ENCODE measurements around the gene ASTN2.

The ASTN2 gene

GRCh38 chr9:117164512-117164911 lies 250.3 kb downstream of the ASTN2 start:
- no peak for DNase-seq (ENCODE audit: low spot score)

- DNase-seq (ENCODE audit: low spot score) = no peak
Observed at GRCh38 chr9:117160254-117160653, 254.6 kb downstream of the ASTN2 start.

DNA sequence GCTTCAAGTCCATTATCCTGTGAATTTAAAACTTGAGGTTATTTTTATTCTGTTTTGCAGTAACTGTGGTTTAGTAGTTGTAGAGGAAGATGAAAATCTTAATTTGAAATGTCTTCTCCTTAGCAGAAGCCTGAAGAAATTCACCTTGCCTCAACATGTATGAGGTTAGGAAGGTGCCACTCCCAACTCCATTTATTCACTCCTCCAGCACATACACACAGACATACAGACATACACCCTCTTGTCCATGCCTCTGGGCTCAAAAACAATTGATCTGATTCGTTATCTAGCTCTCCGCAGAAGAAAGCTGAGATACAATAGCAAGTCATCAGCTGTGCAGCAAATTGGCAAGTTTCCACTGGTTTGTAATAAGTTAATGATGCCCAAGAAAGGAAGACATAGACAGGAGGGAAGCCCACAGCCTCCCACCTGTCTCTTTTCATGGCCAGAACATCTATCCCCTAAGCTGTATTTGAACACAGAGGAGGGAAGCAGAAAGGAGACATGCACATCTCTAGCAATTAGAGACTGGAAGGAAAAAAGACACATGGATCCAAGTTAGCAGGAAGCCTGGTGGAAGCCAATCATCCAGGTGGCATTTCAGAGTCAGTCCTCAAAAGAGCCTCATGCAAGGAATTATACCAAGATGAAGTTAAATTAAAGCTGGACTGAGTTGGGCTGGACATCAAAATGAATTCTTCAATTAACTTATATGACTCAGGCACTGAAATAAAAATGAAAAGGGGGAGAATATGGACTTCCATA lies 257.9 kb downstream of the ASTN2 start:
- DNase-seq (ENCODE audit: low spot score) = no peak

- no peak for DNase-seq (ENCODE audit: low spot score)
Observed at GRCh38 chr9:117156144-117156688, 258.6 kb downstream of the ASTN2 start.

GRCh38 chr9:117153021-117153420 lies 261.8 kb downstream of the ASTN2 start:
- DNase-seq (ENCODE audit: low spot score) = no peak

DNA sequence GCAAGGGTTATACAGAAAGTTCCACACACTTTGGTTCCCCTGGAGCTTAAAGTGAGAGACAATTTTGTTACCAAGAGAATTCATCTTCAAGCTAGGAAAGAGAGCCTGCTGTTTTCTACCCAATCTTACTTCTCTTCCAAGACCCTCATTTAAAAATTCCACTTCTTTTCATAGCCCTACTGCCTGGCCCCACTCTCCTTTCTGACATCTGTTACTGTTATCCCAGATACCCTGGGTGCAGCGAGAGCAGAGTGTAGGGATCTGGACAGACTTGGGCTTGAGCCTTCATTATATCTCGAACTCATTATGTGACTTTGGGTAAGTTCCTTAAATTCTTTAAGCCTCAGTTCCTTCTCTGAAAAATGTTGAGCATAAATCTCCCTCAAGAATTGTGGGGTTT lies 263.1 kb downstream of the ASTN2 start:
- DNase-seq (ENCODE audit: low spot score) = no peak

DNA sequence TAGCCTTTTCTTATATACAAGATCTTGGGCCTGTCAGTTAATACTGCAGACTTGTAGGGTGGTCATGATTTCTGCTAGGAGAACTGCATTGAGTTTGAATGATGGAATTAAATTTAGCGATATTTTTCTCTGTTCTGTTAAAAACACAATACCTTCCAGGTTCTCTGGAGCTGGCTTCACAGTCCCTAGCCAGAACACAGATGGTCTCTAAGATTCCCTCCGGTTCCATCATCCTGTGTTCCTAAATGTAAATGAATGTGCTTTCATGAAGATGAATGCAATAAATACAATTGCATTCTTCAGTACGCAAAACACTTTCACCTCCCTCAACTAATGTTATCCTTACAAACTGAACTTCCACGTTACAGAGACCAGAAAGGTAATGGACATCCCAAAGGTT lies 264.9 kb downstream of the ASTN2 start:
- DNase-seq (ENCODE audit: low spot score) = no peak

DNA sequence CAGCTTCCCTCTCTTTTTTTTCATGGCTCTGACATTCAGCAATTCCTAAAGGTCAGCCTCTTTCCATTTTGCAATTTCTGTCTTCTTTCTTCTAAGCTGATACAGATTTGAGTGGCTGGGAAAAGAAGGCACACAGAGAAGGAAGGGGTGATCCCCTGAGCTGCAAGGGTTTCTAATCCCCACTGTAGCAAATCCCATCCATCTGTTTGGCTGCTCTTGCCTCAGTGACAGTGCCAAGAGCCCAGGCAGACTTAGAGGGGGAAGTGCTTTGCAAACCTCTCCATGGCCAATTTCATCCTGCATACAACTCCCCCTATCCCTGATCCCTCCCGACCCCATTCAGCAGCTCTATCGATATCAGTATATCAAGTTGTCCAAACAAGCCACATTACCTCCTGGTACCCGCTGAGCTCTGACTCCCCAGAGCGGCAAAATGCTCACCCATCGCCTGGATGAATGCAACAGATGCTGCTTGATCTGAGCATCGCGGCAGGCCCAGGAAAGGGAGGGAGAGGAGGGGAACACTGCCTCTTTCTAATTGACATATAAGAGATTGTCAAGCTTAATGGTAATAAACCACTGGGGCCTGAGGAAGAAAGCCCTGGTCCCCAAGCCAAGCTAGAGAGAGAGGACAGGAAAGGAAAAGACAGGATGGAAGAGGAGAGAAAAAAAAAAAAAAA lies 268.9 kb downstream of the ASTN2 start:
- DNase-seq (ENCODE audit: low spot score) = no peak

DNA sequence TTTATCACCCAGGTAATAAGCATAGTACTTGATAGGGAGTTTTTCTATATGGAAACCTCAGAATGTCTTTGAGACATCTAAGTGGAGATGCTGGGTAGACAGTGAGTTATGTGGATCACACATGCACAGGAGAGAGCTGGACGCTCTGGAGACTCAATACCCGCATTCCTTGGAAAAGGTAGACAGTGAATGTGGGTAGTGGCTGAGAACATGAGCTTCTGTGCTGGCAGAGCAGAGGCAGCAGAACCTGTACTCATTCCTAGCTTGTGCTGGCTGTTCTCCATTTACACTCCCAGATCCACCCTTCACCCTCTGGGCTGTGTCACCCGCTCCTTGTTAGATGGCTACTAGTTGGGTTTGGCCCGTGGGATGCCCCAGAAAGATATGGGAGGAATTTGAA lies 269.8 kb downstream of the ASTN2 start:
- no peak for DNase-seq (ENCODE audit: low spot score)

DNA sequence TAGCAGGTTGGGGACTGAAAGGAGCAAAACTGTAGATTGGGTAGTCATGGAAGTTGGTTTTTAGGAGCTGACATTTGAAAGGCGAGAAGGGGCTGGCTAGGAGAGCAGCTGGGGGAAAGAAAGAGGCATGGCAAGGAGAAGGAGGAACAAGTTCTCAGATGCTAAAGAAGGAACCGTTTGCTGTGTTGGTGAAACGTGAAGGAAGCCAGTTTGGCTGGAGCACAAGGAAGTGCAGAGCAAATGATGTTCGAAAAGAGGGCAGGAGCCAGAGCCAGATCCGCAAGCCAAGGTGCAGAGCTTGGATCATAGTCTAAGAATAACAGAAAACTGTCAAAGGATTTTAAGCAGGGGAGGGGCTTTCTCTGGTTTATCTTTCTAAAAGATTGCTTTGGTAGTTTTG lies 276.6 kb downstream of the ASTN2 start:
- DNase-seq (ENCODE audit: low spot score) = no peak

- DNase-seq (ENCODE audit: low spot score) = no peak
Observed at GRCh38 chr9:117136461-117136860, 278.4 kb downstream of the ASTN2 start.

- DNase-seq (ENCODE audit: low spot score) = no peak
Observed at GRCh38 chr9:117135501-117136098, 279.3 kb downstream of the ASTN2 start.

- no peak for DNase-seq (ENCODE audit: low spot score)
Observed at GRCh38 chr9:117134826-117135500, 279.9 kb downstream of the ASTN2 start.

DNA sequence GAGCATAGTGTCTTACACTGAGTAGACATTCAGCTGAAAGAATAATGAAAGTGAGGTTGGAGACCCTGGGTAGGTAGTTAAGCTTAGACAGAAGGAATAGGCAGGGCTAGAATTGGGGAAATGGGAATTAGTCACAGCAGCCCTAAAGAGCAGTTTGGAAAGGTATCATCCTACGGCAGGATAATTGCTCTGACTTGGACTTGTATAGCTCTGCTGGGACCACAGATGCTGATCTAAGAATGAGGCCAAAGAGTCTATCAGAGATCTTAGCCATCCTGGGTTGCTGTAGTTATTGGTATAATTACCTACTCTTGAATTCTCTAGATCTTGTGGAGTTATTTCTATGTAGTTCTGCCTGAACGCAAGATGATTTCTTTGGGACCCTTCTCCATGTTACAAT lies 288.0 kb downstream of the ASTN2 start:
- no peak for DNase-seq (ENCODE audit: low spot score)

- DNase-seq (ENCODE audit: low spot score) = no peak
Observed at GRCh38 chr9:117125531-117125930, 289.3 kb downstream of the ASTN2 start.

- DNase-seq (ENCODE audit: low spot score) = no peak
Observed at GRCh38 chr9:117123729-117124128, 291.1 kb downstream of the ASTN2 start.

- no peak for DNase-seq (ENCODE audit: low spot score)
Observed at GRCh38 chr9:117122953-117123352, 291.9 kb downstream of the ASTN2 start.

- no peak for DNase-seq (ENCODE audit: low spot score)
Observed at GRCh38 chr9:117122102-117122501, 292.8 kb downstream of the ASTN2 start.

DNA sequence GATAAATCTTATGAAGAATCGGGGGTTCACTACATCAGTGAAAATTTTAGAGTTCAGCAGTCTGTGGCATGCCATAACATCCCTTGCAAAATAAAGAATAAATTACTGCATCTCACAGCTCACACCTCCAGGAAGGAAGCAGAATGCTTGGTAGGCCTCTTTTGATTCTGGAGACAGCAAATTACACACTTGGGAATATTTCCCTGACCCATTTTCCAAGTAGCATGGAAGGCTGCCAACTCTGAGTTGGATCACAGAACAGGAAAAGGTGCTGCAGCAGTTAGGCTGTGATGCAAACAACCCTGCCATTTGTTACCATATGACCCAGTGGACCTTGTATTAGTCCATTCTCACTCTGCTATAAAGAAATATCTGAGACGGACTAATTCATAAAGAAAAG lies 293.5 kb downstream of the ASTN2 start:
- no peak for DNase-seq (ENCODE audit: low spot score)

DNA sequence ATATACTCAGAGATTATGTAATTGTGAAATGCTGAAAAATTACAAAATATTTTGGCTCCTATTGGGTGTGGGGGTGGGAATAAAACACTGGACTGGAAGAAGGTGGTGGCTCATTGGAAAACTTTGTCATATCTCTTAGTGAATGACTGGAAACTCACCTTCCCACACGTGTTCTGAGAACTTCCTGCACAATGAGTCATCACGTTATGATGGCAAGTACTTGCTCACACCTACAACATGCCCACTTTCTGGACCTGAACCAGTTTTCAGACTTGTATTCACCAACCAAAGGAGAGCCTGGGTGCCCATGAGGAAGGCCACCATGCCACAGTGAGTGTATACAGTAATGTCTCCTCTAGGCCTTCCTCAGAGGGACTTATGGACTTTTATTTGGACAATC lies 294.8 kb downstream of the ASTN2 start:
- no peak for DNase-seq (ENCODE audit: low spot score)

GRCh38 chr9:117116084-117116483 lies 298.8 kb downstream of the ASTN2 start:
- no peak for DNase-seq (ENCODE audit: low spot score)

DNA sequence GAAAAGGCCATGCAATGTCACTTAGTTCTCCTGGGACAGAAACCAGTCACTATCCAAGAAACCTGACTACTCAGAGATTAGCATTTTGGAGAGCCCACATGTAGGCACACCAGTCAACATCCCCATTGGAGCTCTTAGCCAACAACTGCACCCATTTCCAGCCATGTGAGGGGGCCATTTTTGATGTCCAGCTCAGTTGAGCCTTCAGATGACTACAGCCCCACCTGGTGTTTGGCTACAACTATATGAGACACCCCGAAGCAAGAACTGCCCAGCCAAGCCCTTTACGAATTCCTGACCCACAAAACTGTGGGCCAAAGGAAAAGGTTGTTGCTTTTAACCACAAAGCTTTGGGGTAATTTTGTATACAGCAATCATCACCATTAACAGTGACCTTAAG lies 300.1 kb downstream of the ASTN2 start:
- DNase-seq (ENCODE audit: low spot score) = no peak

Data from AG08396 (cell line).